Fibroblast of villous mesenchyme (primary cell): ENCODE results near the gene PLAC9. TPM values are rescaled to one million over a fixed set of nuclear protein-coding genes. Genes with fewer than 3 reads are reported as not detected.
A peak's percentile ranks its signal among the peaks of the same experiment; 100 is the strongest.
"Not testable (repeated sequence)": the region's sequence is repeated elsewhere in the genome, so short reads cannot be mapped to it uniquely, and the experiment has no call there.

Experiments used
- DNase-seq: peaks from one replicate; pipeline ENCODE4 v3.0.0-alpha.2; 2010; ENCODE audit warnings: low read depth
- H3K4me3 ChIP-seq: 2 replicates; pipeline ENCODE4 v1.5.1; 2011; ENCODE audit warnings: low read depth, mild to moderate bottlenecking, low read length
- total RNA-seq: library from RNA; depleted of rRNA; stranded (reverse); fragments of >200 nt; gene quantifications from 2 replicates; pipeline ENCODE4 v1.2.3, GENCODE V29; 2012
- TF ChIP-seq, protein P1 (sequence below): IDR thresholded peaks from 2 replicates; pipeline ENCODE4 v1.5.1; 2012; ENCODE audit warnings: low read depth, mild to moderate bottlenecking, low read length; ENCODE audit not compliant: insufficient read depth

The PLAC9 gene
- total RNA-seq, 1 donor: 0.43 TPM

DNA sequence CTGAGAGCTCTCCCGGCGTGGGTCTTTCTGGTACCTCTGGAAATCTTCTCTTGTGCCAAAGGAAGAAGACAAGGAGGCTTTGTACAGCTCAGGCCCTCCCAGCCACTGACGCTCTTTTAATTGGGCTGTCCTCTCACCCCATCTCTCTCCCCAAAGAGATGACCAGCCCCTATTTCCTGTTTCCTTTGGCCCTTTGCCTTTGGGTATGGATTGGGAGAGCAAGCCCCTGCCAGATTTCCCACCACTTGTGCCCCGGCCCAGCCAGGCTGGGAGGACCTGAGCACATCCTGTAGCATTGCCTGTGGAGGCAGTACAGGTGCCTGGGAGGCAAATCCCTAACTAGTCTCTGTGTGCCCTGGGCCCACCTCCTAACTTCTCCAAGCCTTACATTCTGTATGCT lies 5.7 kb upstream of the PLAC9 start:
- TF ChIP-seq, protein P1, sequence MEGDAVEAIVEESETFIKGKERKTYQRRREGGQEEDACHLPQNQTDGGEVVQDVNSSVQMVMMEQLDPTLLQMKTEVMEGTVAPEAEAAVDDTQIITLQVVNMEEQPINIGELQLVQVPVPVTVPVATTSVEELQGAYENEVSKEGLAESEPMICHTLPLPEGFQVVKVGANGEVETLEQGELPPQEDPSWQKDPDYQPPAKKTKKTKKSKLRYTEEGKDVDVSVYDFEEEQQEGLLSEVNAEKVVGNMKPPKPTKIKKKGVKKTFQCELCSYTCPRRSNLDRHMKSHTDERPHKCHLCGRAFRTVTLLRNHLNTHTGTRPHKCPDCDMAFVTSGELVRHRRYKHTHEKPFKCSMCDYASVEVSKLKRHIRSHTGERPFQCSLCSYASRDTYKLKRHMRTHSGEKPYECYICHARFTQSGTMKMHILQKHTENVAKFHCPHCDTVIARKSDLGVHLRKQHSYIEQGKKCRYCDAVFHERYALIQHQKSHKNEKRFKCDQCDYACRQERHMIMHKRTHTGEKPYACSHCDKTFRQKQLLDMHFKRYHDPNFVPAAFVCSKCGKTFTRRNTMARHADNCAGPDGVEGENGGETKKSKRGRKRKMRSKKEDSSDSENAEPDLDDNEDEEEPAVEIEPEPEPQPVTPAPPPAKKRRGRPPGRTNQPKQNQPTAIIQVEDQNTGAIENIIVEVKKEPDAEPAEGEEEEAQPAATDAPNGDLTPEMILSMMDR: no peak
- no peak for DNase-seq
- no peak overlapping the region for H3K4me3 ChIP-seq

- TF ChIP-seq, protein P1: no peak
- H3K4me3 ChIP-seq: no peak overlapping the region
- no peak for DNase-seq
These were observed 1.0 kb upstream of the PLAC9 start for GRCh38 chr10:80131499-80131901.

GRCh38 chr10:80133206-80133605 lies 676 bp downstream of the PLAC9 start:
- peak overlapping the region; percentile 56 for H3K4me3 ChIP-seq
- DNase-seq: peak; percentile 33
- TF ChIP-seq, protein P1: no peak

- H3K4me3 ChIP-seq: peak overlapping the region; percentile 15
These were observed 1.2 kb downstream of the PLAC9 start for GRCh38 chr10:80133687-80134086.

DNA sequence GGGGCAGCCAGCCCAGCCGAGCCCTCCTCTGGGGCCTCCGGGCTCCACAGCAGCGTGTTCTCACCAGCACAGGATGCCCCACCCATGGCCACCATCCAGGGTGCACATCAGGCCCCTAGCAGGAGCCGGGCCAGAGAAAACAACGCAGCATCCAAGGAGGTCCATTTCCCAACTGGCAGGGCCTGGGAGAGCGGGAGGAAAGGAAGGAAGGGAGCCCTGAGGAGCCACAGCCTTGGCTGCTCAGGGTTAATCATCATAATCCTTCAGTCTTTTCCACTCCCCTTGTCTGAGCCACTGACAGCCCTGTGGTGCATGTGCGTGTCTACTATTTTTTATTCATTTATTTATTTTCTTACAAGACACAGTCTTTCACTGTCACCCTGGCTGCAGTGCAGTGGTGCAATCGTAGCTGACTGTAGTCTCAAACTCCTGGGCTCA lies 3.6 kb downstream of the PLAC9 start:
- H3K4me3 ChIP-seq: no peak overlapping the region
- TF ChIP-seq, protein P1: no peak
- peak; percentile 69 for DNase-seq

More at GRCh38 chr10:80133687-80134086, 1.2 kb downstream of the PLAC9 start:
- not testable (repeated sequence) for DNase-seq

- no peak overlapping the region for H3K4me3 ChIP-seq
- TF ChIP-seq, protein P1: no peak
- DNase-seq: peak; percentile 61
These were observed 4.7 kb downstream of the PLAC9 start for GRCh38 chr10:80137031-80137862.

- TF ChIP-seq, protein P1: no peak
- DNase-seq: no peak
- H3K4me3 ChIP-seq: no peak overlapping the region
These were observed 5.4 kb downstream of the PLAC9 start for GRCh38 chr10:80137920-80138319.
